Osteoblast (primary cell): ENCODE results near the gene PCED1B. TPM values are rescaled to one million over a fixed set of nuclear protein-coding genes. Genes with fewer than 3 reads are reported as not detected.
"Not testable (repeated sequence)": the region's sequence is repeated elsewhere in the genome, so short reads cannot be mapped to it uniquely, and the experiment has no call there.

Experiments used
- DNase-seq: peaks from one replicate; pipeline ENCODE4 v3.0.0; 2011; ENCODE audit warnings: low spot score, mixed read lengths; ENCODE audit not compliant: insufficient read length; ENCODE audit errors: missing footprints
- H2AFZ ChIP-seq: 2 replicates; pipeline ENCODE4 v1.6.0; 2011; ENCODE audit warnings: mild to moderate bottlenecking, low read length
- H3K27ac ChIP-seq: 2 replicates; pipeline ENCODE4 v1.5.1; 2011; ENCODE audit warnings: mild to moderate bottlenecking, low read depth, low read length, moderate library complexity
- H3K27me3 ChIP-seq: 2 replicates; pipeline ENCODE4 v1.6.0; 2012; ENCODE audit warnings: mild to moderate bottlenecking, control low read depth, inconsistent platforms, low read length, moderate library complexity; ENCODE audit not compliant: insufficient read depth
- H3K36me3 ChIP-seq: 2 replicates; pipeline ENCODE4 v1.5.1; 2011; ENCODE audit warnings: mild to moderate bottlenecking, low read length, control low read depth, moderate library complexity; ENCODE audit not compliant: insufficient read depth
- H3K4me1 ChIP-seq: 2 replicates; pipeline ENCODE4 v1.5.1; 2011; ENCODE audit warnings: mild to moderate bottlenecking, low read length, control low read depth, moderate library complexity; ENCODE audit not compliant: insufficient read depth
- H3K4me2 ChIP-seq: 2 replicates; pipeline ENCODE4 v1.6.0; 2011; ENCODE audit warnings: mild to moderate bottlenecking, low read length; ENCODE audit not compliant: insufficient read depth
- H3K4me3 ChIP-seq: fragments of 200-600 bp; sonication (generic); 3 replicates; pipeline ENCODE4 v1.5.1; 2012; ENCODE audit warnings: mild to moderate bottlenecking, low read length, inconsistent platforms; ENCODE audit not compliant: insufficient read depth
- H3K79me2 ChIP-seq: 2 replicates; pipeline ENCODE4 v1.6.0; 2012; ENCODE audit warnings: mild to moderate bottlenecking, low read length, control low read depth, inconsistent platforms; ENCODE audit not compliant: insufficient read depth
- H3K9me3 ChIP-seq: 2 replicates; pipeline ENCODE4 v1.5.1; 2011; ENCODE audit warnings: low read depth, low read length, control low read depth
- H4K20me1 ChIP-seq: 2 replicates; pipeline ENCODE4 v1.6.0; 2012; ENCODE audit warnings: mild to moderate bottlenecking, low read length, control low read depth; ENCODE audit not compliant: insufficient read depth
- CTCF ChIP-seq: IDR thresholded peaks from 2 replicates; pipeline ENCODE4 v1.5.1; 2011; ENCODE audit warnings: mild to moderate bottlenecking, low read depth, low read length, moderate library complexity; ENCODE audit errors: extremely low read depth
- total RNA-seq: library from RNA; depleted of rRNA; stranded (reverse); fragments of >200 nt; gene quantifications from 2 replicates; pipeline ENCODE4 v1.2.3, GENCODE V29; 2012

PCED1B gene
- total RNA-seq, 1 donor: 0.36 TPM

GRCh38 chr12:47166365-47166764, 86.9 kb downstream of the PCED1B start:
- H3K4me2 ChIP-seq: no peak overlapping the region
- no peaks in the 10 kb centered on the region for H3K9me3 ChIP-seq
- H3K36me3 ChIP-seq: no peaks in the 10 kb centered on the region
- H3K27ac ChIP-seq: no peak overlapping the region
- no peak for TF ChIP-seq CTCF
- no peaks in the 10 kb centered on the region for H3K79me2 ChIP-seq
- H3K4me3 ChIP-seq: no peak overlapping the region
- H2AFZ ChIP-seq: no peak overlapping the region
- H4K20me1 ChIP-seq: no peaks in the 10 kb centered on the region
- no peaks in the 10 kb centered on the region for H3K27me3 ChIP-seq
- H3K4me1 ChIP-seq: peaks cover 10% of the 10 kb centered on the region
- DNase-seq: no peak

DNA sequence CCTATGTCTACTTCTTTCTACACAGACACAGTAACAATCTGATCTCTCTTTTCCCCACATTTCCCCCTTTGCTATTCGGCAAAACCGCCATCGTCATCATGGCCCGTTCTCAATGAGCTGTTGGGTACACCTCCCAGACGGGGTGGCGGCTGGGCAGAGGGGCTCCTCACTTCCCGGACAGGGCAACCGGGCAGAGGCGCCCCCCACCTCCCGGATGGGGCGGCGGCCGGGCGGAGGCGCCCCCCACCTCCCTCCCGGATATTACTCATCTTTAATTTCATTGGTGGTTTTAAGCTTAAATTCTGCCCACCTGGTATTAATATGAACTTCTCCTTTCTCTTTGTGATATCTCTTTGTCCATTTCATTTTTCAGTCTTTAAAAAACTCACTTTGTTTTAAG, 90.9 kb downstream of the PCED1B start:
- H3K27ac ChIP-seq, H4K20me1 ChIP-seq, H2AFZ ChIP-seq, H3K4me1 ChIP-seq, H3K79me2 ChIP-seq, DNase-seq, H3K4me3 ChIP-seq, H3K36me3 ChIP-seq, H3K4me2 ChIP-seq, H3K27me3 ChIP-seq, H3K9me3 ChIP-seq: not testable (repeated sequence)

GRCh38 chr12:47178014-47178413, 98.6 kb downstream of the PCED1B start:
- no peak for DNase-seq
- H3K27ac ChIP-seq: no peak overlapping the region
- no peak overlapping the region for H3K4me3 ChIP-seq
- no peaks in the 10 kb centered on the region for H3K27me3 ChIP-seq
- no peaks in the 10 kb centered on the region for H3K36me3 ChIP-seq
- no peak overlapping the region for H3K4me2 ChIP-seq
- no peak for TF ChIP-seq CTCF
- no peaks in the 10 kb centered on the region for H3K4me1 ChIP-seq
- no peaks in the 10 kb centered on the region for H3K9me3 ChIP-seq
- no peaks in the 10 kb centered on the region for H3K79me2 ChIP-seq
- no peaks in the 10 kb centered on the region for H4K20me1 ChIP-seq
- no peak overlapping the region for H2AFZ ChIP-seq

DNA sequence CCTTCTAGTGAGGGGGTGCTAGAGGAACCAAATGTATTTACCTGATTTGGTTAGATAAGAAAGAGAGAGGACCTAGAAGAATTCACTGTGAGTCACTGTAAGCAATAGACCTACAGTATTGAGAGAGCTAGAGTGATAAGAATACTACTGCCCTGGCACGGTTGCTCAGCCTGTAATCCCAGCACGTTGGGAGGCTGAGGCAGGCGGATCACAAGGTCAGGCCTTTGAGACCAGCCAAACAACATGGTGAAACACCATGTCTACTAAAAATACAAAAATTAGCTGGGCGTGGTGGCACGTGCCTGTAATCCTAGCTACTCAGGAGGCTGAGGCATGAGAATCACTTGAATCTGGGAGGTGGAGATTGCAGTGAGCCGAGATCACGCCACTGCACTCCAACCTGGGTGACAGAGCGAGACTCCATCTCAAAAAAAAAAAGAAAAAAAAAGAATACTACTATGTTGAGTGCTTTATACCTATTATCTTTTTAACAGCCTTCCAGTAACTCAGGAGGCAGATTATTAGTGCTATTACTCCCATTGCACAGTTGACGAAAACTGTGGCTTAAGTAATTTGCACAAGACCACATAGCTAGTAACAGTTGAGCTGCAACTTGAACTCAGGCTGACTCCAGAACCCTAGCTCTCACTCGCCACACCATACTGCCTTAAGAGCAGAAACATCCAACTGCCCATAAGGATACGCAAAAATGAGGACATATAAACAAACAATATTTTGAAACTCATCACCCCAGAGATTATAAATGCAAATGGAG, 102.9 kb downstream of the PCED1B start:
- H4K20me1 ChIP-seq, H3K27ac ChIP-seq, H3K9me3 ChIP-seq, H3K36me3 ChIP-seq, H3K4me3 ChIP-seq, H3K4me1 ChIP-seq, H3K4me2 ChIP-seq, DNase-seq, H2AFZ ChIP-seq, H3K27me3 ChIP-seq, H3K79me2 ChIP-seq: not testable (repeated sequence)

DNA sequence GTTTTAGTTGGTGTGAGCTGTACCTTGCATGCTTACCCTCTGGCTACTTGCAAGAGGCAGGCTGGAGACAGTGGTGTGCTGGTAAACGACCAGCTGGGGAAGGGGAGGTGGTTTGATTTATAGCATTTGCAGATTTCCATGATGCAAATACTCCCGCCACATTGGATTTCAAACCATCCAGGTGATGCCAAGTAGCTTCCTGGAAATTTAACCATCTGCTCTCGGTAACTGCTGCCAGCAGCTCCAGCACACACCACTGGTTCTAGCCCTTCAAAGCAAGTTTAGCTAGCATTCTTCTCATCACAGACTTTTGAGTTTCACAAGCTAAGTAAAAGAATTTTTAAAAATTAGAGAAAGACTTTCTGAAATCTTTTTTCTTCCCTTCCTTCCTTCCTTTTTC, 104.8 kb downstream of the PCED1B start:
- Histone ChIP-seq H3K79me2 (no peaks in the 10 kb centered on the region), H3K9me3 (no peaks in the 10 kb centered on the region), H2AFZ (no peak overlapping the region), H3K4me1 (peaks cover 11% of the 10 kb centered on the region), H3K27me3 (no peaks in the 10 kb centered on the region), H3K4me2 (no peak overlapping the region), H3K27ac (no peak overlapping the region), H3K36me3 (no peaks in the 10 kb centered on the region), H3K4me3 (no peak overlapping the region), H4K20me1 (no peaks in the 10 kb centered on the region)
- TF ChIP-seq CTCF: no peak
- no peak for DNase-seq
